Activated T-cell treated with anti-CD3 and anti-CD28 coated beads, Interleukin-2, amount 50 U/mL, for 1 hour (primary cell): Measurements from ENCODE around the gene BRD3.

Experiments
- DNase-seq: peaks from one replicate; pipeline ENCODE4 v3.0.0-alpha.2; 2020

BRD3 gene

GRCh38 chr9:134053941-134054761, 13.7 kb downstream of the BRD3 start:
- no peak for DNase-seq

GRCh38 chr9:134053401-134053871, 14.4 kb downstream of the BRD3 start:
- no peak for DNase-seq

GRCh38 chr9:134052941-134053340, 14.9 kb downstream of the BRD3 start:
- no peak for DNase-seq

GRCh38 chr9:134052491-134052890, 15.3 kb downstream of the BRD3 start:
- DNase-seq, result no peak

- no peak for DNase-seq
Observed at GRCh38 chr9:134051319-134051718, 16.5 kb downstream of the BRD3 start.

- no peak for DNase-seq
Observed at GRCh38 chr9:134050726-134051125, 17.1 kb downstream of the BRD3 start.

GRCh38 chr9:134049772-134050588, 17.8 kb downstream of the BRD3 start:
- no peak for DNase-seq

- no peak for DNase-seq
Observed at GRCh38 chr9:134049236-134049635, 18.6 kb downstream of the BRD3 start.

GRCh38 chr9:134048582-134048968, 19.3 kb downstream of the BRD3 start:
- no peak for DNase-seq

GRCh38 chr9:134047868-134048581, 19.8 kb downstream of the BRD3 start:
- DNase-seq, result no peak

- no peak for DNase-seq
Observed at GRCh38 chr9:134046894-134047681, 20.7 kb downstream of the BRD3 start.

GRCh38 chr9:134045841-134046544, 21.8 kb downstream of the BRD3 start:
- DNase-seq, result no peak

- no peak for DNase-seq
Observed at GRCh38 chr9:134044944-134045343, 22.9 kb downstream of the BRD3 start.

GRCh38 chr9:134043531-134043988, 24.3 kb downstream of the BRD3 start:
- no peak for DNase-seq

- DNase-seq, result no peak
Observed at GRCh38 chr9:134041649-134041962, 26.2 kb downstream of the BRD3 start.

GRCh38 chr9:134040781-134041648, 26.8 kb downstream of the BRD3 start:
- DNase-seq, result no peak

GRCh38 chr9:134040176-134040565, 27.7 kb downstream of the BRD3 start:
- no peak for DNase-seq

- DNase-seq, result no peak
Observed at GRCh38 chr9:134039386-134040175, 28.2 kb downstream of the BRD3 start.

GRCh38 chr9:134037641-134038040, 30.2 kb downstream of the BRD3 start:
- DNase-seq, result no peak

GRCh38 chr9:134036130-134036529, 31.7 kb downstream of the BRD3 start:
- no peak for DNase-seq
